Activated CD8-positive, alpha-beta memory T cell treated with anti-CD3 and anti-CD28 coated beads, Interleukin-2, amount 50 U/mL, for 4 hours (primary cell): ENCODE measurements around the gene CTSK.
"Not testable (repeated sequence)": the region's sequence is repeated elsewhere in the genome, so short reads cannot be mapped to it uniquely, and the experiment has no call there.

Source experiments
- DNase-seq: peaks from one replicate; pipeline ENCODE4 v3.0.0-alpha.2; 2020

Gene CTSK

DNA sequence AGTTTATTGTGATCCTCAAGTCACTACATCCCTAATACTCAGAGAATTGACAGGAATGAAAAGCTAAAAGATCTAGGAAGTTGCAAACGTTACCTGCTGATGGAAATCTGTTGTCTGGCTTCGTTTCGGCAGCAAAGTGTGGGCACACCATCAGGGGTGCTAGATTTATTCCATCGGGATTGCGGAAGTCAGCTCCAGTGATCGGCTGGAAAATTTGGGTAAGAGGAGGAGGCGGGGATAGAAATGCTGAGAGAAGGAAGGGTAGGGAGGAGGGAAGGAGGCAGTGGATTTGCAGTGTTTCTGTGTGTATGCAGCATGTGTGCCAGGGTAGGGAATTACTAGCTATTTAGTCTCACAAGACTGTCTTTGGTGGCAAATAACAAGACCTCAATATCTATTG, at the start of gene CTSK:
CTSK (minus strand) TSS at position 140 of the 400 bp plus-strand sequence. CDS start 1,455 bp downstream, outside the sequence.
- DNase-seq: no peak

DNA sequence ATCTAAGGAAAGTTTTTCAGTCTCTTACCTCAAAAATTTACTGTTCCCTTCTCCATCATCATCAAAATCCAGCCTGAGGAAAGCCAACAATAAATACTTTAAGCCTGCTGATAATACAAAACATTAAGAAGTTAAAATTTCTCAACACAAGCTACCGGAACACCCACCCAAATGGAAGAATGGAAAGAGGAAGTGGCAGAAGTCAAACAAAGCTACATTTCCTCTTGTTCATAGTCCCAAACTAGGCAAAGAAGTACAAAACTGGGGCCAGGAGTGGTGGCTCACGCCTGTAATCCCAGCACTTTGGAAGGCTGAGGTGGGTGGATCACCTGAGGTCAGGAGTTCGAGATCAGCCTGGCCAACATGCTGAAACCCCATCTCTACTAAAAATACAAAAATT, 44.7 kb upstream of the CTSK start:
- not testable (repeated sequence) for DNase-seq

DNA sequence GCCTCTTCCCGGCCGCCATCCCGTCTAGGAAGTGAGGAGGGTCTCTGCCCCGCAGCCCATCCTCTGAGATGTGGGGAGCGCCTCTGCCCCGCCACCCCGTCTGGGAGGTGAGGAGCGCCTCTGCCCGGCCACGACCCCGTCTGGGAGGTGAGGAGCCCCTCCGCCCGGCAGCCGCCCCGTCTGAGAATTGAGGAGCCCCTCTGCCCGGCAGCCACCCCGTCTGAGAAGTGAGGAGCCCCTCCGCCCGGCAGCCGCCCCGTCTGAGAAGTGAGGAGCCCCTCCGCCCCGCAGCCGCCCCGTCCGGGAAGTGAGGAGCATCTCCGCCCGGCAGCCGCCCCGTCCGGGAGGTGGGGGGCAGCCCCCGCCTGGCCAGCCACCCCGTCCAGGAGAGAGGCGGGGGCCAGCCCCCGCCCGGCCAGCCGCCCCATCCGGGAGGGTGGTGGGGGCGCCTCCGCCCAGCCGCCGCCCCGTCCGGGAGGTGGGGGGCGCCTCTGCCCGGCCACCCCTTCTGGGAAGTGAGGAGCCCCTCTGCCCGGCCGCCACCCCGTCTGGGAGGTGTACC, 42.8 kb upstream of the CTSK start:
- not testable (repeated sequence) for DNase-seq

DNA sequence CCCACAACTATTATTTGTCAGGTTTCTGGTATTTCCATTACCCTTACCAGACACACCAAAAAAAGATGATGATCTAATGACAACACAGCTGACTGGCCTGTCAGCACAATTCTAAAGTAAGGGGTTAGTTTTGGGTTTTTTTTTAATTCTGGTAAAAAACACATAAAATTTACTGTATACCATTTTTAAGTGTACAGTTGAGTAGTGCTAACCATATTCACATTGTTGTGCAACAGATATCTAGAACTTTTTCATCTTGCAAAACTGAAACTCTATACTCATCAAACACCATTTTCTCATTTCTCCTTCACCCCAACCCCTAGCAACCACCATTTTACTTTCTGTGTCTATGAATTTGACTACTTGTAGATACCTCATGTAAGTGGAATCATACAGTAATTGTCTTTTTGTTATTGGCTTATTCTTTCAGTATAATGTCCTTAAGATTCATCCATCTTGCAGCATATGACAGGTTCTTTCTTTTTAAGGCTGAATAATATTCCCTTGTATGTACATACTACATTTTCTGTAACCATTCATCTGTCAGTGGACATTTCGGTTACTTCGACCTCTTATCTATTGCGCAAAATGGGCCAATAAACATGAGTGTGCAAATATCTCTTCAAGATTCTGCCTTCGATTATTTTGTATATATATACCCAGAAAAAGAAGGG, 38.5 kb upstream of the CTSK start:
- no peak for DNase-seq

DNA sequence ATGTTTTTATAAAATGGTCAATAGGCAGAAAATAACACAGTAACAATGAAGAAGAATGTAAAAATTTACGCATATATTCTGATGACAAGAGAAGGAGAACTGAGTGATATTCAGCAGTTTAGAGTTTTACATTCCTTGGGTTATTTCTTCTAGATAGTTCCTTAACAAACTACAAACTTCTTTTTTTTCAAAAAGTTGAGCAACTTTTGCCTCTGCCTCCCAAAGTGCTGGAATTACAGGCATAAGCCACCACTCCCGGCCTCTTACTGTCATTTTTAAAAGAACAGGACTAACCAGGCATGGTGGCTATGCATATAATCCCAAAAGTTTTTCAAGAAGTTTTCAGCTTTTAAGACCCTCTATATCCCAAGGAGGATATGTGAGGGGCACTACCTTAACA, 35.4 kb upstream of the CTSK start:
- no peak for DNase-seq

DNA sequence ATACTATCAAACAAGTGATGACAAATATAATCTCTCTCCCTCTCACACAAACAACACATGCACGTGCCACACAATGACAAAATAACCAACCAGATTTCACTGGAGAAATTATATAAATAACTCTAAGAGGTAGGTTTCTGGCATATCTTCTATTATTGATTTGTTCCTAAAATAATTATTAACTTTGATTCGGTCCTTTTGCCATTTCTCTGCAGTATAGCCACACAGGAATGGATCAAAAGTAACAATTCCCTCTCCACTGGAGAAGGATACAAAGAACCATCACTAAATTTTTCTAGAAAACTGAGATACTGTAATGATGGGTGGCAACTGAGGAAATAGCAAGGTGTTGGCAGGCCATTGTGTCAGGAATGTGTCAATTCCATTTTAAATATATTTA, 34.9 kb upstream of the CTSK start:
- no peak for DNase-seq

DNA sequence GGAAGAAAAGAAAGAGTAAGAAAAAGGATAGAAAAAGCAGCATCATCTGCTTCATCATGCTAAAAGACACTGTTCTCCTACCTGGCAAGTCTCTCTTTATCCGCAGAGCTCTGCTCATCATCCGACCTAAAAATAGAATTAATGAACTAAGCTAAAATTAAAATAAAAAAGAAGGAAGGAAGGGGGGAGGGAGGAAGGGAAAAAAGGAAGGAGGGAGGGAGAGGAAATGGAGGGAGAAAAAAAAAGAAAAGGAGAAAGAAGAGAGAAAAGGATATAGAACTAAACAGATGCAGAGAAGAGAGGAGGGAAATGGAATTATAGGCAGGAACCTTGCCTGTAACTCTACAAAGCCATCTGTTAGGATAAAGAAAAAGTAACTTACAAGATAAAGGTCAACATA, 34.3 kb upstream of the CTSK start:
- no peak for DNase-seq

DNA sequence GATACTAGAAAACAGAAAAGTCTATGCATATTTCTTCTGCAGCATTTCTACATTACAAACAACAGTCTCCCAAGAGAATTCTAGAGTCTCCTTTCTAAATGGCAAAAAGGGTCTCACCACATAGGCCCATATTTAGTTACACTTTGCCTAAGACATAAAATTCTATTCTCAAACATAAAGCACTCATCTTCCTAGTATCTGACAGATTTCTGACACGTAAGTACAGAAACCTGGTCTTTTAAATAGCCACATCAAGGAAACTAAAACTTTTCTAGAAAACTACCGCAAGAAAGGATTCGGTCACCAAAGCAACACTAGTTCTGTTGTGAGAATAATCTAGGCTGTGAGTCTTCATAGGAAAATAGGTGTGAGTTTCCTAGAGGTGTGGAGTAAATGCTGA, 33.6 kb upstream of the CTSK start:
- no peak for DNase-seq

DNA sequence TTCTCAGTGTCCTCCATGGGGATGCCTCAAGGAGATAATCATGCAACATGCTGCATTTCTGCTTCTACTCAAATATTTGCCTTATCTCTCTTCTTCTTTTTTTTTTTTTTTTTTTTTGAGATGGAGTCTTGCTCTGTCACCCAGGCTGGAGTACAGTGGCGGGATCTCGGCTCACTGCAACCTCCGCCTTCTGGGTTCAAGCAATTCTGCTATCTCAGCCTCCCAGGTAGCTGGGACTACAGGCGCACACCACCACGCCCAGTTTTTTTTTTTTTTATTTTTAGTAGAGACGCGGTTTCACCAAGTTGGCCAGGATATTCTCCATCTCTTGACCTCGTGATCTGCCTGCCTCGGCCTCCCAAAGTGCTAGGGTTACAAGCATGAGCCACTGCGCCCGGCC, 32.8 kb upstream of the CTSK start:
- not testable (repeated sequence) for DNase-seq

DNA sequence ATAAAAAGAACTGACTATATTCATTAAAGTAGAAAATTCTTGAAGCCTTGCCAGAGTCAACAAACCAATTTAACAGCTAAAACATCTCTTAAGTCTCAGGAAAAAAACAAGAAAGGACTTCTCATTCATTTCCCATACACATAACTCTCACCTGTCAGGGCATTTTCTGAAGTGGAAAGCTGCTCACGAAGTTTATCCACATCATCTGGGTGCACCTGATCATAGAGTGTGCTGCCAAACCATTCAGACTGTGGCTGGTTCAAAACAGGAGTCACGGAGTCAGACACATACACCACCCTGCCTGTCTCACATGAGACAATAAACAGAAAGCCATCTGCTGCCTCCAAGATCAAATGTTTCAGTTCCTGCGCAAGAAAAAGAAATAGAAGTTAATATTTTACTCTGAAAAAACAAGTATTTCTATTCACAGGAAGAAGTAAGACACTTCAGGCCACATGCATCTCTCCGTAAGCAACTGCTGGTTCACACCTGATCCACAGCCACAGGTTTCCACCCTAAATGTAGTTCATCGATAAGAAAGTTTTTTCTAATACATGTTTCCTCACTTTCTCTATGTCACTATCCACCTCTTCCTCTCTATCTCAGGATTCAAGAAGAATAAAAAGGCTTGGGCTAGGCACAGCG, 28.2 kb upstream of the CTSK start:
- no peak for DNase-seq

DNA sequence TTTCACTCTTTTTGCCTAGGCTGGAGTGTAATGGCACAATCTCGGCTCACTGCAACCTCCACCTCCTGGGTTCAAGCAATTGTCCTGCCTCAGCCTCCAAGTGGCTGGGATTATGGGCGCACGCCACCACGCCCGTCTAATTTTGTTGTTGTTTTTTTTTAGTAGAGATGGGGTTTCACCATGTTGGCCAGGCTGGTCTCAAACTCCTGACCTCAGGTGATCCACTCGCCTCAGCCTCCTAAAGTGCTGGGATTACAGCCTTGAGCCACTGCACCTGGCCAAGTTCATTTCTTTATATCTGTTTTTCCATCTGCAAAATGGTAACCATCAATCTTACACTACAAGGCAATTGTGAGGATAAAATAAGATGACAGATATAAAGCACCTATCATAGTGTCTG, 25.9 kb upstream of the CTSK start:
- not testable (repeated sequence) for DNase-seq

DNA sequence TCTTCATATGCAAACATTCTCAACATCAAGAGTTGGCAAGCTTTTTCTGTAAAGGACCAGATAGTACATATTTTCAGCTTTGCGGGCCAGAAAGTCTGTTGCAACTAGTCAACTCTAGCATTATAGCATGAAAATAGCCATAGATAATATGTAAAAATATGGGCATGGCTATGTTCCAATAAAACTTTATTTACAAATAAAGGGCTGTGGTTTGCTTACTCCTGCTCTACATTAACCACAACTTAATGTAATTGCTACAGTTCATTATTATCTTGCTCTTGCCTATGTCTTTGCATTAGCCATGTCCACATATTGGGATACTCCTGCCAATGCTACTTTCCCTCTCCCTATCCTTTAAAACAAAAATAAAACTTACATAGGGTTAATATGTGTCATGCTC, 24.5 kb upstream of the CTSK start:
- DNase-seq: no peak

DNA sequence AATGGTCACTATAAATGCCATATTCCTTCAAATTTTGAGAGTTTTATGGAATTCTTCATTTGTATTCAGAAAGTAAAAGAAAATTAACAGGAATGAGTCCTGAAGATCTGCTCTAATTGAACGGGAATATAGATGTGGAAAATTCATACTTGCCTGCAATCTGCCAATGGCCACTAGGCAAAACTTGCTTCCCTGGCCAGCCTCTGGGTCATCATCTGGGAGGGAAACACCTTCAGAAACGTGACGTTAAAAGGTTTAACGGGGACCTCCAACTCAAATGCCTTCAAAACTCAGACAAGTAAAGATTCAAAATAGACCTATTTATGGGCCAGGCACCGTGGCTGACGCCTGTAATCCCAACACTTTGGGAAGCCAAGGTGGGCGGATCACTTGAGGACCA, 21.7 kb upstream of the CTSK start:
- DNase-seq: no peak

DNA sequence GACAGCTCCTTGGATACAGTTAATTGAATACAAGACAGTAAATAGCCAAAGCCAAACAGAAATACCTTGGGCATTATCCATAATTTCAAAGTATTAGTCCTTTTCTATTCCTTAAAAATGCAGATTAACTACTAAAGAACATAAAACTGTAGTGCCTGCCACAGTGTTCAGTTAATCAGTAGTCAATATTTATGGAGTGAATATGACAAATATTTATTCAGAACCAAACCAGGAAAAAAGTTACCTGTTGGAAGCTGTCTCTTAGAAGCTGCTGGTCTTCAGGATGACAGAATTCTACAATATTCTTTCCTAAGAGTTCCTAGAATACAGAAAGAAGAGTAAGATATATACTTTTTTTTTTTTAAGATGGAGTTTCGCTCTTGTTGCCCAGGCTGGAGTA, 18.2 kb upstream of the CTSK start:
- no peak for DNase-seq

DNA sequence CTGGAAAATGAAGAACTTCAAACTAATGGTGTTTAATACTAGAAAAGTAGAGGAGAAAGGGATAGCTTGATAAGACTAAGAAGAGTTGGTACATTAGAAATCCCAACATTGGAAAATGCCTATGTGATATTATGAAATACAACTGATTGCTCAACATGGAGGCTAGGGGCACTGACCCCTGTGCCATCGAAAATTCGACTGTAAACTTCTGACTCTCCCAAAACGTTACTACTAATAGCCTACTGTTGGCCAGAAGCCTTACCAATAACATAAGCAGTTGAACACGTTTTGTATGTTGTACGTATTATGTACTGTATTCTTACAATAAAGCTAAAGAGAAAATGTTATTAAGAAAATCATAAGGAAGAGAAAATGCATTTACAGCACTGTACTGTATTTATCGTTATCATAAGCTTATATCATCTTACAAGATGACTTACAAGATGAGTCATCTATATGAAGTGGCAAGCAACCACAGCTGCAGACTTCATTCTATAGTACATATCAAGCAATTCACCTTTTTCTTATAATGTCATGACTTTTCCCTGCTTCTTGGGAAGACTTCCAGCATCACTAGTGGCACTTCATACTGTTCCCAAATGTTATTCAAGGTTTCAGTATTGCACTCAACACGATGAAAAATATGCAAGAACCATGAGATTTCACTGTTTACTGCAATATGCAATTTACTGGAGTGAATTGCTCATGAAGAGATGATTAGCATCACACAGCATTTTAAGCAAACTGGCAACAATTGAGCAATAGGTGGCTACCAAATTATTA, 12.9 kb upstream of the CTSK start:
- no peak for DNase-seq

DNA sequence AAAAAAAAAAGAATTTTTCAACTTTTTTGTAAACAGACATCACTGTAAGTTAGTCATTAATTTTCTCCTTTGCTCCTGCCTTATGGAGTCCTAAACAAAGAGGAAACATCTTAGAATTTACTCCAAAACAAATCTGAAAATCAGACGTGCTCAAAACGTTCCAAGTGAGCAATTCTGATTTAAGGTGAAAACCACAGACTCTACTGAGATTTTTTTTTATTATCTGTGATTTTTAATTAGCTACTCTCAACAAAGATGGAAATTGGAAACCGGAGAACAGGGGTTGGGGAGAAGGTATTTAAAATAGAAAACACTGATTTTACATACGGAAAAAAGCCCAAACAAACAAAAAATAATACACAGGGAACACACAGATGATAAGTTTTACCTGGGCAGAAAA, 7.8 kb upstream of the CTSK start:
- no peak for DNase-seq

DNA sequence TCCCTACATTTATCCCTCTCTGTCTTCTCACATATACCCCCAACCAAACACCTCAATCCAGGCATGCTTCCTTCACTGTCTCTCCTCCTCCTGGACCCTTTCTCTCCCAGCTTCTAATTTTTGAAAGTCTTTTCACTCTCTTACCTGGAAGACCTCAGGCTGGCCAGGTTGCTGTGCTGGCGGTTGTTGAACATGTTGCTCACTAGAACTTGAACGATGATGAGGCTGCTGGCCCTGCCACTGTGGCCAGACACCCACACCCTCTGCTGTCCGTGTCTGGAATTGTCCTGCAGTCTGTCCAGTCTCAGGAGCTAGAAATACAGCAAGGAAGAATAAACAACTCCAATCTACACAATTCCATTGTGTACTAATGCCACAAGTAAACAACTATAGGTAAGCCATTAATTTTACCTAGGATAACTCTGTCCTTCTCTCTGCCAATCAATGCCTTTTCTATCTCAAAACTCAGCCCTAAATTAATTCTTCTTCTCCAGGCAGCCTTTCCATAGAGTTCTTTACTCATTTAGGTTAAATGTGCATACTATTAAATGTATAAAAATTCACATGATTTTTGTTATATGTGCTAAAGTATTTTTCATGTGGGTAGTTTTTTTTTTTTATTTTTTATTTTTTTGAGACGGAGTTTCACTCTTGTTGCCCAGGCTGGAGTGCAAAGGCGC, 5.1 kb upstream of the CTSK start:
- DNase-seq: no peak

DNA sequence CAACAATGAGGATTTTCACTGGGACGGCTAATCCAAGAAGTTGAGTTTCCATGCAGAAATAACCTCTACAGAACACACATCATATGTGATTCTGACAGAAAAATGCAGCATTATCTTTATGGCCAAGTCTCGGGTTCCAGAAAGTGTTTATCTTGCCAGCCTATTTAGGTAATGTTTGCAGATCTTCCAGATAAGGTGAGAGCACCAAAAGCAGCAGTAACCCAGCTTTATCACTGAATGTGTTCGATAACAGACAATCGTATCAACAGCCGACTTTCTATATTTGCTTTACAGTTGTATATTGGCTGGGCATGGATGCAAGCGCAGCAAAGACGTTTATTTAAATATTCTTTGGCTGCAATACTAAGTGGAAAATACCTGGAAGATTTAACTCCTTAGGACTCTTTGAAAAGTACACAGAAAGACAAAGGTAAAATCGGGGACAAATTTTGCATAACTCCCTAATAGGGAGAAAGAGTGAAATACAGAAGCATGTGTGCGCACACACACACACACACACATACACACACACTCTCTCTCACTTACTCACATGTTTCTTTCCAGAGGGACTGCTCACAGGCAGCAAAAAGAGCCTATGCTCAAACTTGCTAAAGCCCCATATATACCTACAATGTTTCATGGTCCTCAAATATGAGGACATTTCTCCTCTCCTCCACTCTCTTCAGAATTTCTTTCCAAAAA, 3.0 kb upstream of the CTSK start:
- DNase-seq: no peak

DNA sequence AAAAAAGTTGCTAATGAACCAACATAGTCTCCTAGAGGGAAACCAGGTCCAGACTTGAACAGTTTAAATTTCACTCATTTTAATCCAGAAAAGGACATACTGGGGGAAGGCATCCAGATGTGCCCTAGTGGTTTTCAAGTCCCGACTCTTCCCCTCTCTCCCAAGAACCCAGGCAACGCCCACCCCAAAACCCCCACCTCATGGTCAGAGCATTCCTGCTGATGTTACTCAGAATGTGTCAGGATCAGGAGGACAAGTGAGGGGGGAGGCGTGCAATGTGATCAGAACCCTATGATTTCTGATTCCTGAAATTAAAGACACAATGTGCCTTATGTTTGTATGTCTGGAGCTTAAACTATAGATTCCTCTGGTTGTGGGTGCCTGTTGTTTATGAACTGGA, 1.6 kb upstream of the CTSK start:
- no peak for DNase-seq

DNA sequence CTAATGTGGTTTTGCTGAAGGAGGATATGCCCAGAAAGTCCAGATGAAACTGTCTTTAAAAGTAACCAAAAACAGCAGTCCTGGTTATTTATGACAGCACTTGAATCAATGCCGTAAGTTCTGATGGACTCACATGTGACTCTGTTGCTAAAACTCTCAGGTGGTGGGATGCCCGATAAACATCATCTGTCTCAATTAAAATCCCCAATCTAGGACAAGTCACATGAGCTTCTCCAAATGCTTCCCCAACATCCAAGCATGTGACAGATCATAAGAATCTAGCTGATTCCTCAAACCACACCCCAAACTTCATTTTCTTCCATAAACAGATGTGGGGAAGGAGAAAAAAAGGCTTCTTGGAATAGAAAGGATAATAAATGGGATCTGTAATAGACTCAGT, 786 bp upstream of the CTSK start:
- DNase-seq: no peak

DNA sequence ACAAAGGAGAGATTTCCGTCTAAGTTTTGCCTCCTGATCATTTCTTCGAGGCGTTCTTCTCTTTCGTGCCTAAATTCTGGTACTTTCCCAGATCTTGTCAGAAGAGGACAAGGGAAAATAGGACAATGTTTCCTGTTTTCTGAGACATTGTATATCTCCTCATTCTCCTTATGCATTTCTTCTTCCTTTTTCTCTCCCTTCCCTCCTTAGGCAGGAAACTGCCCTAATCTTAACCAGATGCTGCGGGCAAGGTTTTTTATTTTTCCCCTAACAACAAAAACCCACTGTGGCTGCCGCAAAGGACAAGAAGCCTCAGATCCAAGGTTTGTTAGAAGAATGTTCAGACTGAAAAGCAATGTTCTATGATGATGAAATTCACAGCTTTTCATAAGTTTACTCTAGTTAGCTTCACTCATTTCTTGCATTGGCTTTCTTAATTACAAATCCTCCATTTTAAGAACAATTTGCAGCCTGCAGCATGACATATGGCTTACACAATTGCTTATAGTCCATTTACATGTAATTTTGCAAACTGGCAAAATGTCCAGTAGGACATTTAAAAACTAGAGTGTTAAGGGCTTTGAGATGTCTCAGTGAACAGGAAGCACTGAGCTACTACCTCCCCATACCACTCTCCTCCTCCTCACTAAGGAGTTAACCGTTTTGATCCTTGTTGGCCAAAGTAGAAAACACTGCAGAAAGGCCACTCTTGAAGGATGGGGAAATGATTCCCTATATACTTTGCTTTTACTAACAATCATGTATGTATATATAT, 624 bp downstream of the CTSK start:
- DNase-seq: no peak

DNA sequence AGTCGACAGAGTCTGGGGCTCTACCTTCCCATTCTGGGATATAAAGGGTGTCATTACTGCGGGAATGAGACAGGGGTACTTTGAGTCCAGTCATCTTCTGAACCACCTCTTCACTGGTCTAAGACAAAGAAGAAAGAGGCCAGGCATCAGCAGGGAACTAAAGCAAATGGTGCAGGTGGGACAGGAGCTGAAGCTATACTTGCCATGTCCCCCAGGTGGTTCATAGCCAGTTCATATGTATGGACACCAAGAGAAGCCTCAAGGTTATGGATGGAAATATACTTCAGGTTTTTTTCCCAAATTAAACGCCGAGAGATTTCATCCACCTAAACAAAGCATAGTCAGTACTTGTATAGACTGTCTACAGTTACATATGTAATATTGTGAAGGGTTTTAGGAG, 2.2 kb downstream of the CTSK start:
- no peak for DNase-seq
